NCI-H2081 treated with DMSO at 0.1 percent for 48 hours (cell line): Measurements from ENCODE around the gene GRIK4.
"Not testable (repeated sequence)": the region's sequence is repeated elsewhere in the genome, so short reads cannot be mapped to it uniquely, and the experiment has no call there.

Experiments used
- DNase-seq: peaks from one replicate; lab custom pipeline; 2025; lab: John Stamatoyannopoulos, UW

The GRIK4 gene

DNA sequence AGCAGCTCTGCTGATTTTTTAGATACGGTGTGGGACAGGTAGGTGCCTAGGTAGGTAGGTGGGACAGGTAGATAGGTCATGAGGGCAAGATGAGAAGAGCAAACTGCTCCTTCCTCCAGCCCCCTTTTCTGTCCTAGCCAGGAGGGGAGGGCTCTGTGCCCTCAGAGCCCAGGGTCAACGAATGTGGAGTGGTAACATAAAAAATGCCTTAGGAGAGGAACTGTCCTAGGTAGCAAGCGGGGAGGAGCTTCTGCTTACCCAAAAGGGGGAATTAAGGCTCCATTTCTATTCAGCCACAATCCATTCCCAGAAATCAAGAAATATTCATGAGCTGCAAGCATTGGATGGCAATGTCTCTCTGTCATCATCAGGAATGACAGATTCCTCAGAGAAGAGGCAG lies 234.8 kb downstream of the GRIK4 start:
- no peak for DNase-seq

DNA sequence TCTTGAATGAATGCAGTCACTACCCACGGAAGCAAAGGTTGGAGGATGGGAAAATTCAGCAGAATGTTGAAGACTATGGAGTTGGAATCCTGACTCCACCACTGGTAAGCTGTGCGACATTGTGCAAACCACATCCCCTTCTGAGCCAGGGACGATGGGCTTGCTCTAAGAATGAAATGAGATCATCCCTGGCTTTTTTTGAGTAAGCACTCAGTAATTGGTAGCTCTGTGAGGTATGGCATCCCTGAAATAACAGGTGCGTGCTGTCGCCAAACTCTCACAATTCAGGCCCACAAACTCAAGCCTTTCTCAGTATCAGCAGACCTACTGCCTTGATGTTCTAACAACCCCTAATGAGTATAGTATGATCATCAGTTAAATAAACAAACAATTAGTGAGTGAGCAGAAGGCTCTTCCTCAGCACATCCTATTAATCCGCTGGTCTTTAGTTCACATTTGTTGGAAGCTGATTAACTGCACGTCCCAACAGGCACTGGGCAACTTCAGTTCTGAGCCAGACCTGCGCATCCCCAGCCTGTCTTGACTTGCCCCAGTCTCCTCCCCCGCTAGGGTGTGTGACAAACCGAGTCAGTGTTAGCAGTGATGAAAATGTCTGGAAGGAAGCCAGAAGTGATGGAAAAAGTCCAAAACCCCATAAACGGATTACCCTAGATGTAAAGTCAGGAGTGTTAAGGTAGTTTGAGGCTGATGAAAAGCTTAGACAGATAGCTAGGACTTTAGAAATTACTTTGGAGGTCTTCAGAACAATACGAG lies 235.5 kb downstream of the GRIK4 start:
- no peak for DNase-seq

GRCh38 chr11:120747850-120748814 lies 236.6 kb downstream of the GRIK4 start:
- DNase-seq, result no peak

GRCh38 chr11:120749395-120749794 lies 237.8 kb downstream of the GRIK4 start:
- DNase-seq, result no peak

GRCh38 chr11:120750647-120751549 lies 239.3 kb downstream of the GRIK4 start:
- no peak for DNase-seq

DNA sequence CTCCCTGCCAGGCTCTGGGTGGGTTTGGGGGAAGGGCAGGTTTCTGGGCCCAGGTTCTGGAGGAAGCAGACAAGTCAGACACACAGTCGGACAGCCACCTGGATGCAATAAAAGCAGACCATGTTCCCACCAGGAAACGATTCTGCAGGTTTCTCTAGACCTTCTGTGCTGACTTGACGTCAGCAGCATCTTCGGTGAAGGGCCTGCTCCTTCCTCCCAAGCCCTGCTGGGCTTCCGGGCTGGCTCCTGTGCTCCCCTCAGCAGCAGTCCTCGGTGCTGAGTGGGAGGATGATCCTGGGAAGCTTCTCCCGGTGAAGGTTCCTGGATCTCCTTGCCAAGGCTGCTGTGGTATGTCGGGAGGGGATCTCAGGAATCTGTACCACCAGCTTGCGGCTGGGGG lies 240.0 kb downstream of the GRIK4 start:
- no peak for DNase-seq

GRCh38 chr11:120752668-120753067 lies 241.1 kb downstream of the GRIK4 start:
- no peak for DNase-seq

- DNase-seq, result no peak
Observed at GRCh38 chr11:120756931-120757330, 245.4 kb downstream of the GRIK4 start.

GRCh38 chr11:120759046-120759445 lies 247.5 kb downstream of the GRIK4 start:
- no peak for DNase-seq

DNA sequence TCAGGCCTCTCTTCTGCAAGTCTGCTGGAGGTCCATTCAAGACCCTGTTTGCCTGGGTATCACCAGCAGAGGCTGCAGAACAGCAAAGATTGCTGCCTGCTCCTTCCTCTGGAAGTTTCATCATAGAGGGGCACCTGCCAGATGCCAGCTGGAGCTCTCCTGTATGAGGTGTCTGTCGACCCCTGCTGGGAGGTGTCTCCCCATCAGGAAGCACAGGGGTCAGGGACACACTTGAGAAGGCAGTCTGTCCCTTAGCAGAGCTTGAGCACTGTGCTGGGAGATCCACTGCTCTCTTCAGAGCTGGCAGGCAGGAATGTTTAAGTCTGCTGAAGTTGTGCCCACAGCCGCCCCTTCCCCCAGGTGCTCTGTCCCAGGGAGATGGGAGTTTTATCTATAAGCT lies 254.2 kb downstream of the GRIK4 start:
- DNase-seq, result not testable (repeated sequence)

DNA sequence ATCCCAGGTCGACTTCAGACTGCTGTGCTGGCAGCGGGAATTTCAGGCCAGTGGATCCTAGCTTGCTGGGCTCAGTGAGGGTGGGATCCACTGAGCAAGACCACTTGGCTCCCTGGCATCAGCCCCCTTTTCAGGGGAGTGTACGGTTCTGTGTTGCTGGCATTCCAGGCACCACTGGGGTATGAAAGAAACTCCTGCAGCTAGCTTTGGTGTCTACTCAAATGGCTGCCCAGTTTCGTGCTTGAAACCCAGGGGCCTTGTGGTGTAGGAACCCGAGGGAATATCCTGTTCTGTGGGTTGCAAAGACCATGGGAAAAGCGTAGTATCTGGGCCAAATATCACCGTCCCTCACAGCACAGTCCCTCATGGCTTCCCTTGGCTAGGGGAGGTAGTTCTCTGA lies 254.8 kb downstream of the GRIK4 start:
- no peak for DNase-seq

GRCh38 chr11:120768949-120769348 lies 257.4 kb downstream of the GRIK4 start:
- no peak for DNase-seq

DNA sequence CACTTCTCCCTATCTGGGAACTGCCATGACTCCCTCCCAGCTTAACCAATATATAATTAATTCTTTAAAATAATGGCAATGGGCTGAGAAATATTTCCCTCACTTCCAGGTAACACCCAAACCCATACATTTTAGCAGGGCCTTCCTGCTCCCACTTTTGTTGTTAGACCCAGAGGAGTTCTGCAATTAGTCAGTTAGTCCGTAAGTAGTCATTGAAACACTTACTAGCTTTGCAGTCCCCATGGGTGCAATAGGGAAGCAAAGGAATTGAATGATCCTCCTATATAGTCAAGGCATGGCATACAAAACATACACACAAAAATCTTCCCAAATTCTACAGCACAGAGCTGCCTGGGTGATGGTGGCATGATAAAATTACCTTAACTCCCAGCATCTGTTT lies 258.4 kb downstream of the GRIK4 start:
- no peak for DNase-seq

DNA sequence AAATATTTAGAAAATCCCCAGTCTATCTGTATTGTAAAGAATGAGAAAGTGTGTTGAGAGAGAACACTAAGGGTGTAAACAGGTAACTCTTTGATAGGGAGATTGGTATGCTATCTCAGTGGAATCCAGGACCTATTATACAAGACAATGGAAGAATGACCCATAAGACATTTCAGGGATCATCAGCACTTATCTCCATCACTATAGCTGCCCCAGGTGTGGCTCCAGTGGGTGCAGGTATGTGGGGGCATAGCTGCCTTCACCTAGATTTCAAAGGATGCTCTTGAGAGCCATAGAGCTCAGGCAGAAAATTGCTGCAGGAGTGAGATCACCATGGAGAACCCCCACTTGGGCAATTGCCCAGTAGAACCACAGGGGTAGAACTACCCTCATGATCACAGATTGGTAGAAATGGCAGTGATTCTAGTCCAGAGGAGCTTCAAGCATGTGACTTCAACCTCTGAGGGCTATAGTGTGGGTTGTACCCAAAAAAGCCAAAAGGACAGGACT lies 260.1 kb downstream of the GRIK4 start:
- no peak for DNase-seq

DNA sequence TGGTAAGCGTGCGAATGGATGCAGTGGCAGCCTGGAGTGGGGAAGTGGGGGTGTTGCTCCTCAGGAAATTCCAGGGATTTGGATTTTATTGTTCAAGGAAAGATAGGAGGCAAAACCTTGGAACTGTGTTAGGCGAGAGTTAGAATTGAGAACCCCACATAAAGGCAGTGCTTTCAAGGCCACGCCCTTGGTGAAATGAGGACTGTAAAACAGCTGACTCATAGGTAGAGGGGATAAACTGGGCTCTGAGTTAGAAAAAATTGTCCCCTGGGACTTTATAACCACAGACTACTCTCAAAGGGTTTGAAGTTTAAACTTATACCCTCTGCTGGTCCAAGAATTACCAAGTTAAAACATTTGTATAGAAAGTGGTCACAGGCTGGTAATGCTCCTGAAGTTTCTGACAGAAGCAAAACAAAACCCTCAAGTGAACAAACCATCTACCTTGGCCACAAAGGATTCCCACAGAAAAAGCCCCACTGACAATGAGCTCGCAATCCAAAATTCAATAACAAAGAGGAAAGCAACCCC lies 262.0 kb downstream of the GRIK4 start:
- no peak for DNase-seq

GRCh38 chr11:120774591-120775386 lies 263.2 kb downstream of the GRIK4 start:
- no peak for DNase-seq

DNA sequence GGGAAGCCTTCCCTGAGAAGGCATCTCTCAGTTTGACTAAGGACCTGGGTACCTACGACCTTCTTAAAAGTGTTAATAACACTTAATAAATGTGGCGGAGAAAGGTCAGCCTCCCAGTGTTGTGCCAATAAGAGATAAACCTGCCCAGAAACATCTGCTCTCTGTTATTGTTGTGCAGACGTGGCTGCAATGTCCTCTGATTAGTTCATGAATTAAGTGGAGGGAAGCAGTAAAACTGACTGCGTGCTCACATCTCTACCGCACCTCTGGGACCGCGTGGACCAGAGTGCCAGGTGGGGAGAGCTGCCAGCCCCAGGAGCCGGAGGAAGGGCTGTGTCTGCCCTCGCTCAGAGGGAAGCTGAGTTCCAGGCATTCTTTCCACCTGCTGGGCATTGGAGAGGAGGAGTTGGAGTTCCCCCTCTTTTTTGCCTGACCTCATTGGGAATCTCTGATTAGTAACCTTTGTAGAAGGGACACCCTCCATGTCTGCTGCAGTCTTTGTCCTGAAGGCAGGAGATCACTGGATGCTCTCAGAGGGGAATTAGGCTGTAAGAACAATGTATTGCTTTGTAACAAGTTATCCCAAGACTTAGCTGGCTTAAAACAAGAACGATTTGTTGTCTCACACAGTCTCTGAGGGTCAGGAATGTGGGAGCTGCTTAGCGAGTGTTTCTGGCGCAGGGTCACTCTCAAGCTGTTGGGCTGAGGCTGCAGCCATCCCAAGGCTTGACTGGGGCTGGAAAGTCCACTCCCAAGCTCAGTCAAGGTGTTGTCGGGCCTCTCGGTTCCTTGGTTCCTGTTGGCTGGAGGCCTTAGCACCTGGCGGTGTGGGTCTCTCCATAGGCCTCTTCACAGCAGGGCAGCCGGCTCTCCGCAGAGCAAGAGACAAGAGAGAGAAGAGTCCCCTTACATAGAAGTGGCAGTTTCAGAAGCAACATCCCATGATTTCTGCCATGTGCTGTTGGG lies 264.7 kb downstream of the GRIK4 start:
- no peak for DNase-seq

- DNase-seq, result no peak
Observed at GRCh38 chr11:120778685-120779490, 267.3 kb downstream of the GRIK4 start.

DNA sequence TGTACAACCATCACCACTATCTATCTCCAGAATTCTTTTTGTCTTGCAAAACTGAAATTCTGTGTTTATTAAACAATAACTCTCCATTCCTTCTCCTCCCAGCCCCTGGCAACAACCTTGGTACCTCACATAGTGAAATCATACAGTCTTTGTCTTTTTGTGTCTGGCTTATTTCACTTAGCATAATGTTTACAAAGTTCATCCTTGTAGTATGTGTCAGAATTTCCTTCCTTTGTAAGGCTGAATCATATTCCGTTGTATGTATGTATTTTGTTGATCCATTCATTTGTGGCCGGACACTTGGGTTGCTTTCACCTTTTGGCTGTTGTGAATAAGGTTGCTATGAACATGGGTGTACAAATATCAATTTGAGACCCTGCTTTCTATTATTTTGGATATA lies 268.7 kb downstream of the GRIK4 start:
- no peak for DNase-seq
